Stimulated activated CD8-positive, alpha-beta memory T cell treated with anti-CD3 and anti-CD28 coated beads, Interleukin-15, amount 100 ng/mL, for 48 hours (primary cell): ENCODE measurements around the gene ANKRD66.

Source experiments
- DNase-seq, 2 donors: peaks; one replicate each; pipeline ENCODE4 v3.0.0-alpha.2; 2020; ENCODE audit warnings: low read depth in 2 of 2

ANKRD66 gene

DNA sequence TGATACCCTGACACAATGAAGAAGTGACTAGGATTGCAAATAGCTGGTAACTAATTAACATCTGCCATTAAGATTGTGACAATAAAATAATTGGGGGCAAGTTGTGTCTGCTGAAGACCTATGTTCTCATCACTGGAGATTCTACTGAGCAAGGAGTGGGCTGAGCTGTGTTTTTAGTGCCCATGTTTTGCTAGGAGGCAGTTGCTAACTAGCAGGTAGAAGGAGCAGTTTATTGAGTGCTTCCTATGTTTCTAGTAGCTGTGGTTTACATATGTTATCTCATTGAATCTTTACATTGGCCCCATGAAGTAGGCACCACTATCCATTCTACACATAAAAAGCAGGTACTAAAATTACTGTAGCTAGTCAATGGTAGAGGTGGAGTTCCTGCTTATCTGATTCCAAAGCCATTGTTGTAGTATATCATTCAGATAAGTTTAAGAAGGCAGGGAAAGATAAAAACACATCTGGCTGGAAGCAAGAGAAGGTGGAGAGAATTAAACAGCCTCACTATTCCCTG, 43.7 kb downstream of the ANKRD66 start:
- DNase-seq, result no peak

DNA sequence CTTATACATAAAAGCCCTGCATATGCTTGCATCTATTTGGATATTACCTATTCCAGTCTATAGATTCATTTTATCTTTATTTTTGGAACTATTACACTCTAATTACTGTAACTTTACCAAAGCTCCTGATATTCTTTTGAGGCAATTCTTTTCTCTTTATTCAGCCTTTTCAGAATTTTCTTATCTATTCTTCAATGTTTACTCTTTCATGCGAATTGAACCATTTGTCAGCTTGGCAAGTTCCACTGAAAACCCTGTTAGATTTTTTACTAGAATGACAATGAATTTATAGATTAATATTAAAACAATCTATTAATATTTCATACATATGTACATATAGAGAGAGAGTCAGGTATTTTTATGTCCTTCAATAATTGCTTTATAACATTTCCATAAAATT, 45.9 kb downstream of the ANKRD66 start:
- no peak for DNase-seq

DNA sequence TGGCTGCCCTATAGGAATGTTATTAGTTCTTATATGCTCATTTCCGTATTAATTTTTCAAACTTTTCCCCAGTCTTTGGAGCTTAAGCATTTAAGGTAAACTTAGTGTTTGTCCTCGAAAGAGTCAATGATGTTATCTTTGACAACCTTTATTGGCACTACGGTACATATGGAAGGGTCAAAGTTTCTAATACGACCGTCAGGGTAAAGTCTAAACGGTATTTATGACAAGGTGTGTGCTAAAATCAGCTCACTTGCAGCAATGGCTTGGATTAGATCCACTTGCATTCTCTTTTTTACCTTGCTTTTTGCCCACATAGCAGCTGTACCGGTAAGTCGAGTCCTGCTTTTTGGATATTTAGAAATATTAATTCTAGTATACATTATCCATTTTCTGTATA, 46.4 kb downstream of the ANKRD66 start, which contains the start of gene MEP1A:
Gene MEP1A (plus strand): TSS at position 252 of the 400 bp plus-strand sequence. CDS start 10 bp downstream, at position 262.
- DNase-seq, result no peak

DNA sequence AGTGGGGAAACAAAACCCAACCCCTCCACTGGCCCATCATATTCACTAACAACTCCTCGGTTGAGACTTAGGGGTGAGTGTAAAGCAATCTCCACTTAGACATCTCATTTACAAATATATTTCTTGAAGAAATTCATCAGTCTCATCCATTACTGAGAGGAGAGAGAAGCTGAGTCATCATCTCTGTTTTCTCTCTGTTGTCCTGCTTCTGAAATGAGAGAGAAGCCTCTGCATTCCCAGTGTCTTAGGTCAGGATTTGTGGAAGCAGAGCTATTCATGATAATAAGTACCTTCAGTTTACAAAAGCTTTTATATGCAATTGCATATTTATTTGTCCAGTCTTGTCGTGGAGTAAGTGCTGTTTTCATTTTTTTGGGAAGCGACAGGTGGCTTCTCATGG, 47.3 kb downstream of the ANKRD66 start:
- no peak for DNase-seq

DNA sequence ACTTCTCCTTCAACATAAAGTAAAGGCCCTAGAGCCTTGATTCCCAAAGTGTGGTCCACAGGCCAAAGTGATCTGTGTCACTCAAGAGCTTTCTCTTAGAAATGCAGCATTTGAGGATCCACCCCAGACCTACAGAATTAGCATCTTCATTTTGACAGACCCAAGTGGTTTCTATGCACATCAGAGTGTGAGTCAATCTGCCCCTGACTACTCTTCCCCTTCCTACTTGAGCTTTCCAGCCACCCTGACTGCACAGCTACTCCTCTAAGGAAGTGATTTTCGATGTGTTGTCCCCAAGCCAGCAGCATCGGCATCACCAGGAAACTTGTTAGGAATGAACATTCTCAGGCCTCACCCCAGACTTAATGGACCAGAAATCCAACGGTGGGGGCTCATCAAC, 49.1 kb downstream of the ANKRD66 start:
- no peak for DNase-seq

DNA sequence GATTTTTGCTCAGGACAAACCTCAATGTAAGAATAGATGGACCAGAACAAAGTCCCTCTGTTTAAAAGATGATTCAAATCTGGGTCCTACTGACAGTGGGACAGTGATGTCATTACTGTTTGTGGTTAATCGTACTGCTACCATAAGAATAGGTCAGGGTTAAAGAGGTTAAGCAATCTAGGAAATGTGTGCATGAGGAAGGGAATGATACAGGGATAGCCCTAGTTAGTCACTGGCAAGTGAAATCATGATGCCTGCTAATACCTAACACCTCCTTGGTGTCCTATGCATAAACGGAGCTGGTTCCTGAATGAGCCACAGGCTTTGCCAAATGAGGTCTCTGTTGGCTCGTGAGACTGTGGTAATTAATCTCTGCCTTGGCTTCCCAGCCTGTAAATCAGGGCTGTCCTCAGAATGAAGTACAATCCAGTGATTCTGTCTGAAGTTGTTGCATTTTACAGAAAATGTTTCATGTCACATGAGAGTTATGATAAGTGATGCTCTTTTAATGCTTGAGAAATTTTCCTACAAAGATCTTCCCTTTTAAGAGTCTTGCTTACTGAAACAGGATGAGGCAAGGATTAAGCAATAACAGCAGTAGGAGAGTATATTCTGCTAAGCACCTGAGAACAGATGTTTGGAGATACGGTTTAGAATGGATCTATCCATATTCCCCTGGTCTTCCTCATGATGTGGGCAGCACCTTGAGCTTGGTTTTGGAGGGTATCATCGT, 50.3 kb downstream of the ANKRD66 start:
- no peak for DNase-seq

DNA sequence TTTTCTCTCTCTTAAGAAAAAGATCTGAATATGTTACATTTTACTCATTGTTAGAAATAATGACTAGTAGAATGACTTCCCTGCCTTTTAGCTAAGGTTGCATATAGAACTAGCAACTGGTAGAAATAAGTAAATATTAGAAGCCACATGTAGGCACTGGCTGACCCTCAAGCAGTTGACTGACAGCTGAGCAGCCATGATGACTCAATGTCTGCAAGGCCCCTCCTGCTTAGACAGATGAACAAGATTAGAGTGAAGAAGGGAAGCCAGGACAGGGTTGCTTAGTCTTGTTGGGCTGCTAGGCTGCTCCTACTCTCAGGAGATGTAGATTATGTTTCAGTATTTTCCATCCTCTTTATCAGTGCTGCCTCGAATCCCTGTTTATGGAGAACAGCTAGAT, 52.9 kb downstream of the ANKRD66 start:
- DNase-seq, result no peak

DNA sequence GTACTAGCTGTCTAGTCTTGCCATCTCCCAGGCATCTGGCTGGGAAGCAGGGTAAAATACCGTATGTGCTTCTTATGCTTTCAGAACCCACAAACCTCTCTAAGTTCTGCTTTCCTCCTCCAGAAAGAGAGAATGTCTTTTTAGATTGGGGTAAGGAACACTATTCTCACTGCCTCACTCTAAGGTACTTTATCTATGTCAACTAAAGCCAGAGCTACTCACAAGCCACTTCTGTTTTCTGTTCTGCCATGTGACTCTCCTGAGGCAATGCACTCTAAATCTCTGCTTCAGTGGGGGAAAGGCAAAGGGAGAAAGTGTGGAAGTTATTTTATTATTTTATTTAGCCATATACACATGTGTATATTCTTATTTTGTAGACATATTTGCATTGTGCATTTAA, 62.1 kb downstream of the ANKRD66 start:
- no peak for DNase-seq
